SU-DHL-6 (cell line): ENCODE data around the gene KLB.

Experiments used
- CTCF ChIP-seq: fragments of 200-600 bp; sonication (generic); IDR thresholded peaks from one replicate; pipeline ENCODE4 v1.5.1; 2017; ENCODE audit warnings: antibody characterized with exemption, mild to moderate bottlenecking, low read length, moderate library complexity; ENCODE audit not compliant: insufficient read depth, poor library complexity, severe bottlenecking
- EZH2phosphoT487 ChIP-seq: fragments of 200-600 bp; sonication (generic), shearing (Covaris generic); conservative IDR thresholded peaks from 2 replicates; pipeline ENCODE4 v1.6.1; 2018; ENCODE audit warnings: mild to moderate bottlenecking, antibody characterized with exemption, low read length, moderate library complexity, mixed read lengths

DNA sequence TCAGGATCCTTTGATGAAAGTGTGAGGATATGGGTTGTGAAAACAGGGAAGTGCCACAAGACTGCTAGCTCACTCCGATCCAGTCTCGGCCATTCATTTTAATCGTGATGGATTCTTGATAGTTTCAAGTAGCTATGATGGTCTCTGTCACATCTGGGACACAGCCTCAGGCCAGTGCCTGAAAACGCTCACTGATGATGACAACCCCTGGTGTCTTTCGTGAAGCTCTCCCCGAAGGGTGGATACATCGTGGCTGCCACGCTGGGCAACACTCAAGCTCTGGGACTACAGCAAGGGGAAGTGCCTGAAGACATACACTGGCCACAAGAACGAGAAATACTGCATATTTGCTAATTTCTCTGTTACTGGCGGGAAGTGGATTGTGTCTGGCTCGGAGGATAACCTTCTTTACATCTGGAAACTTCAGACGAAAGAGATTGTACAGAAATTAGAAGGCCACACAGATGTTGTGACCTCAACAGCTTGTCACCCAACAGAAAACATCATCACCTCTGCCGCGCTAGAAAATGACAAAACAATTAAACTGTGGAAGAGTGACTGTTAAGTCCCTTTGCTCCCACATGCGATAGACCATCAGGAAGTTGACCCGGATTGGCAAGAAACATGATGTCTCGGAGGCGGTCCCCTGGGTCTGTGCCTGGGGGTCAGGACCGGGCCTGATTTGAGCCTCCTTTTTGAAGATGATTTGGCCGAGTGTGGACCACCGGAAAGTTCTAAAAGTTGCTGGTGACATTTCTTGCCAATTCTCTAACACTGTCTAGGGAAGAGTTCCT lies 74.4 kb downstream of the KLB start:
- TF ChIP-seq CTCF (no peak), EZH2phosphoT487 (no peak)
